Peyer's patch (tissue), 4 donors: ENCODE results near the gene PCED1B. TPM values are rescaled to one million over a fixed set of nuclear protein-coding genes. Genes with fewer than 3 reads are reported as not detected.

Source experiments
- DNase-seq, 3 donors: peaks; one replicate each; pipeline ENCODE4 v3.0.0-alpha.2; 2017 to 2019
- H3K27ac ChIP-seq, 4 donors: fragments of 200-600 bp; sonication (generic); one replicate each; pipeline ENCODE4 v1.5.1; 2016 to 2019
- H3K27me3 ChIP-seq, 2 donors: fragments of 200-600 bp; sonication (generic); one replicate each; pipeline ENCODE4 v1.5.1; 2019
- H3K36me3 ChIP-seq, 3 donors: fragments of 200-600 bp; sonication (generic); one replicate each; pipeline ENCODE4 v1.5.1; 2016 to 2019
- H3K4me1 ChIP-seq, 4 donors: fragments of 200-600 bp; sonication (generic); one replicate each; pipeline ENCODE4 v1.5.1; 2016 to 2019
- H3K4me3 ChIP-seq, 4 donors: fragments of 200-600 bp; sonication (generic); 1 replicate in 3 of 4; 2 replicates in 1 of 4; pipeline ENCODE4 v1.5.1; 2016 to 2019; ENCODE audit warnings: mild to moderate bottlenecking in 1 of 4
- H3K9me3 ChIP-seq, 4 donors: fragments of 200-600 bp; sonication (generic); one replicate each; pipeline ENCODE4 v1.5.1; 2016 to 2019; ENCODE audit warnings: mild to moderate bottlenecking in 1 of 4
- POLR2A ChIP-seq, 2 donors: fragments of 450-650 bp; IDR thresholded peaks; one replicate each; pipeline ENCODE4 v1.5.1; 2017; ENCODE audit warnings: antibody characterized with exemption in 2 of 2, mild to moderate bottlenecking in 2 of 2, moderate library complexity in 2 of 2
- total RNA-seq, 4 donors: library from RNA; depleted of rRNA; stranded (reverse); fragments of >200 nt; gene quantifications; one replicate each; pipeline ENCODE4 v1.1.0, GENCODE V29; 2016
- TF ChIP-seq, protein P1 (sequence below), 6 experiments: fragments of 450-650 bp in 4 of 6; fragments of 200-600 bp in 2 of 6; sonication (generic) in 1 of 6; IDR thresholded peaks; one replicate each; pipeline ENCODE4 v1.5.1; 2017 to 2019; ENCODE audit warnings: antibody characterized with exemption in 6 of 6, mild to moderate bottlenecking in 3 of 6, moderate library complexity in 1 of 6

PCED1B gene
- total RNA-seq, 4 donors from 2014 or later: 1.9 to 11.6 (median 2.3) TPM; not detected in 1

DNA sequence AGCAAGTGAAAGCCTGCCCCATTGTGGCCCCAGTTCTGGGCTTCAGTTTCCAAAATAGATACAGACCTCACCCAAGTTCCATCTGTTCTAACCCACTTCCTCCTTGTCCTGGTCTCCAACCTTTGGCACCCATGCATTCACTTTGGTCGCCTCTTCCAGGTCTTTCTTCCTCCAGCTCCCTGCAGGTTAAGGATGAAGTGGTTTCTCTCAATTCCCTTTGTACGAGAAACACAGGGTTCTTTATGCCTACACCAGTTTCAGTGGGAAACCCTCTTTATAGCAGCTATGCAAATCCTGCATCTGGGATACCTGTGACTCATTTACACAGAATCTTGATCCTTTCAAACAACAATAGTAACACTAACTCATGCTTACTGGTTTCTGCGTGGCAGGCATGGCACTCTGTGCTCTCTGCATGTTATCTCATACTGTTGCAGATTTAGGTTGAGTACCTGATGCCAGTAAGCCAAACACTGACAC, 110.9 kb downstream of the PCED1B start:
- no peak for TF ChIP-seq POLR2A (IDR thresholded peaks at IDR 0.05)
- TF ChIP-seq, protein P1, sequence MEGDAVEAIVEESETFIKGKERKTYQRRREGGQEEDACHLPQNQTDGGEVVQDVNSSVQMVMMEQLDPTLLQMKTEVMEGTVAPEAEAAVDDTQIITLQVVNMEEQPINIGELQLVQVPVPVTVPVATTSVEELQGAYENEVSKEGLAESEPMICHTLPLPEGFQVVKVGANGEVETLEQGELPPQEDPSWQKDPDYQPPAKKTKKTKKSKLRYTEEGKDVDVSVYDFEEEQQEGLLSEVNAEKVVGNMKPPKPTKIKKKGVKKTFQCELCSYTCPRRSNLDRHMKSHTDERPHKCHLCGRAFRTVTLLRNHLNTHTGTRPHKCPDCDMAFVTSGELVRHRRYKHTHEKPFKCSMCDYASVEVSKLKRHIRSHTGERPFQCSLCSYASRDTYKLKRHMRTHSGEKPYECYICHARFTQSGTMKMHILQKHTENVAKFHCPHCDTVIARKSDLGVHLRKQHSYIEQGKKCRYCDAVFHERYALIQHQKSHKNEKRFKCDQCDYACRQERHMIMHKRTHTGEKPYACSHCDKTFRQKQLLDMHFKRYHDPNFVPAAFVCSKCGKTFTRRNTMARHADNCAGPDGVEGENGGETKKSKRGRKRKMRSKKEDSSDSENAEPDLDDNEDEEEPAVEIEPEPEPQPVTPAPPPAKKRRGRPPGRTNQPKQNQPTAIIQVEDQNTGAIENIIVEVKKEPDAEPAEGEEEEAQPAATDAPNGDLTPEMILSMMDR (IDR thresholded peaks at IDR 0.05): no peak

GRCh38 chr12:47190905-47191304, 111.5 kb downstream of the PCED1B start:
- Histone ChIP-seq H3K4me1 (peaks cover 0 to 8% (median 7%) of the 10 kb centered on the region in 4 donors), H3K27me3 (no peaks in the 10 kb centered on the region), H3K9me3 (no peaks in the 10 kb centered on the region), H3K27ac (peak overlapping the region in 1 of 4 donors; percentile 58), H3K36me3 (no peaks in the 10 kb centered on the region), H3K4me3 (no peak overlapping the region)
- DNase-seq: no peak
- no peak for TF ChIP-seq POLR2A (IDR thresholded peaks at IDR 0.05)
- TF ChIP-seq, protein P1 (IDR thresholded peaks at IDR 0.05): no peak

More for the DNA sequence above, 110.9 kb downstream of the PCED1B start:
- H3K4me1 ChIP-seq: peaks cover 0 to 8% (median 7%) of the 10 kb centered on the region in 4 donors
- H3K27me3 ChIP-seq: no peaks in the 10 kb centered on the region
- no peaks in the 10 kb centered on the region for H3K36me3 ChIP-seq
- DNase-seq: no peak
- peak overlapping the region in 1 of 4 donors; percentile 58 for H3K27ac ChIP-seq
- H3K4me3 ChIP-seq: no peak overlapping the region
- no peaks in the 10 kb centered on the region for H3K9me3 ChIP-seq

DNA sequence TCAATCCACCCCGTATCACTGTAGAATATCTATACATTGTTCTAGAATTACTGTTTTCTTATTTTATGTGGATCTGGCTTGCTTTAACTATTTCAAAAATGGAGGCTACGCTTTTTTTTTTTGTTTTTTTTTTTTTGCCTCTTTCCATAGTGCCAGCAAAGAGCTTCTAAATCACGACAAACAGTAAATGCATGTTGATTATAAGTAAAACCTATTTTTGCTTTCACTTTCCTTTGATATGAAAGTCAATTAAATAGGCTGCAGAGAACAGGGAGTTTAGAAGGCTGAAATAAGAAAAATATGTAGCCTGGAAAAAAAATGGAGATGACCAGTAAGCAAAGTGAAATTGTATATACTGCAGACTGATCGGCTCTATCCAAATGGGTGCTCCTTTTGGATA, 112.6 kb downstream of the PCED1B start:
- Histone ChIP-seq H3K27ac (peak overlapping the region in 1 of 4 donors; percentile 58), H3K27me3 (no peaks in the 10 kb centered on the region), H3K4me1 (peaks cover 0 to 8% (median 7%) of the 10 kb centered on the region in 4 donors), H3K9me3 (no peaks in the 10 kb centered on the region), H3K36me3 (no peaks in the 10 kb centered on the region), H3K4me3 (no peak overlapping the region)
- TF ChIP-seq, protein P1 (IDR thresholded peaks at IDR 0.05): no peak
- TF ChIP-seq POLR2A (IDR thresholded peaks at IDR 0.05): no peak
- DNase-seq: no peak

DNA sequence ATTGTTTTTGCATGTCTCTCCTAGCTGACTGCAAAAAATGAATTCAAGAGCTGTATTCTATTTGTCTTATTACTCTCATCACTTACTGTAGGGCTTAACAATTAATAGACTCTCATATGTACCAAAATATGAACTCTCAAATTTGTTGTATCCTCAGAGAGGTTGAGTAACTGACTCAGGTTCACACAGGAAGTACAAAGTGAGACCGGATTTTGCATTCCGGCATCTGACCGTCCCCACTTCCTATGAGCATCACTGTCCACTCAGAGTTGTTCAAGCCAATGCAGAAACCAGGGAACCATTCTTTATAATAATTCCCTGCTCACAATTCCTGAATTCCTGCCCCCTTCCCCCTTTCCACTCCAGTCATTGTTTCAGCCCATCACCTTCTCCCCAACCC, 113.6 kb downstream of the PCED1B start:
- Histone ChIP-seq H3K27ac (peak overlapping the region in 1 of 4 donors; percentile 58), H3K36me3 (no peaks in the 10 kb centered on the region), H3K4me1 (peaks cover 0 to 8% (median 7%) of the 10 kb centered on the region in 4 donors), H3K4me3 (no peak overlapping the region), H3K9me3 (no peaks in the 10 kb centered on the region), H3K27me3 (no peaks in the 10 kb centered on the region)
- DNase-seq: no peak
- TF ChIP-seq POLR2A (IDR thresholded peaks at IDR 0.05): no peak
- TF ChIP-seq, protein P1 (IDR thresholded peaks at IDR 0.05): no peak

- Histone ChIP-seq H3K4me1 (peaks cover 0 to 8% (median 4%) of the 10 kb centered on the region in 4 donors), H3K4me3 (no peak overlapping the region), H3K27ac (peak overlapping the region in 1 of 4 donors; percentile 58), H3K9me3 (no peaks in the 10 kb centered on the region), H3K27me3 (no peaks in the 10 kb centered on the region), H3K36me3 (no peaks in the 10 kb centered on the region)
- TF ChIP-seq, protein P1 (IDR thresholded peaks at IDR 0.05): no peak
- no peak for TF ChIP-seq POLR2A (IDR thresholded peaks at IDR 0.05)
- no peak for DNase-seq
These were observed 115.1 kb downstream of the PCED1B start for GRCh38 chr12:47194501-47194900.
